HEK293 (cell line): ENCODE data around the gene MINDY1.

ENCODE experiments used
- CTCF ChIA-PET: fragments of 350-600 bp; formaldehyde crosslinking; extraction: SDS; loops from one replicate; lab custom pipeline; 2021; ENCODE audit warnings: antibody characterized with exemption; lab: Yijun Ruan, JAX
- POLR2A ChIA-PET: fragments of 300-600 bp; formaldehyde crosslinking; extraction: SDS; loops from one replicate; lab custom pipeline; 2020; ENCODE audit warnings: antibody characterized with exemption, inconsistent platforms; lab: Yijun Ruan, JAX
- H3K27ac ChIP-seq: fragments of 200-500 bp; sonication (Bioruptor generic); 2 replicates; pipeline ENCODE4 v1.5.1; 2014; ENCODE audit warnings: low read depth, low read length, control low read depth, inconsistent platforms; ENCODE audit errors: extremely low read depth
- H3K36me3 ChIP-seq, 2 experiments: fragments of 200-500 bp in 1 of 2; sonication (Bioruptor generic) in 1 of 2; 1 replicate in 1 of 2; 2 replicates in 1 of 2; pipeline ENCODE4 v1.5.1; 2014 to 2017; ENCODE audit warnings: inconsistent platforms in 2 of 2, low read length in 2 of 2; ENCODE audit not compliant: control insufficient read depth in 2 of 2, insufficient read depth in 1 of 2
- H3K4me1 ChIP-seq: fragments of 200-500 bp; sonication (Bioruptor generic); 2 replicates; pipeline ENCODE4 v1.5.1; 2014; ENCODE audit warnings: mild to moderate bottlenecking, low read length, inconsistent platforms; ENCODE audit not compliant: control insufficient read depth, insufficient read depth
- H3K4me3 ChIP-seq: 2 replicates; pipeline ENCODE4 v1.5.1; 2011; ENCODE audit warnings: low read depth, mild to moderate bottlenecking, control low read depth, low read length, moderate library complexity
- H3K9me3 ChIP-seq: fragments of 200-500 bp; sonication (Bioruptor generic); 2 replicates; pipeline ENCODE4 v1.5.1; 2014; ENCODE audit warnings: low read depth, low read length, inconsistent platforms; ENCODE audit not compliant: control insufficient read depth, insufficient read depth
- GLIS1 ChIP-seq: fragments of 450-650 bp; formaldehyde crosslinking; IDR thresholded peaks from 2 replicates; pipeline ENCODE4 v1.5.1; 2016; ENCODE audit warnings: missing biosample characterization, missing genetic modification characterization
- SCRT2 ChIP-seq: fragments of 450-650 bp; formaldehyde crosslinking; IDR thresholded peaks from 2 replicates; pipeline ENCODE4 v1.5.1; 2016; ENCODE audit warnings: missing biosample characterization, missing genetic modification characterization
- ZBTB11 ChIP-seq: fragments of 450-650 bp; formaldehyde crosslinking; conservative IDR thresholded peaks from 2 replicates; pipeline ENCODE4 v1.5.1; 2016; ENCODE audit warnings: low read depth, missing biosample characterization, missing genetic modification characterization
- ZBTB8A ChIP-seq: fragments of 450-650 bp; formaldehyde crosslinking; IDR thresholded peaks from 2 replicates; pipeline ENCODE4 v1.5.1; 2016; ENCODE audit warnings: missing biosample characterization, missing genetic modification characterization
- ZIC2 ChIP-seq: fragments of 450-650 bp; formaldehyde crosslinking; IDR thresholded peaks from 2 replicates; pipeline ENCODE4 v1.5.1; 2016; ENCODE audit warnings: missing biosample characterization, missing genetic modification characterization
- ZNF112 ChIP-seq: fragments of 450-650 bp; formaldehyde crosslinking; IDR thresholded peaks from 2 replicates; pipeline ENCODE4 v1.5.0; 2017; ENCODE audit warnings: missing biosample characterization, missing genetic modification characterization
- ZNF121 ChIP-seq: fragments of 450-650 bp; formaldehyde crosslinking; IDR thresholded peaks from 2 replicates; pipeline ENCODE4 v1.5.1; 2016; ENCODE audit warnings: missing biosample characterization, missing genetic modification characterization
- ZNF146 ChIP-seq: fragments of 450-650 bp; formaldehyde crosslinking; IDR thresholded peaks from 2 replicates; pipeline ENCODE4 v1.5.1; 2016; ENCODE audit warnings: missing biosample characterization, missing genetic modification characterization
- ZNF394 ChIP-seq: fragments of 450-650 bp; formaldehyde crosslinking; IDR thresholded peaks from 2 replicates; pipeline ENCODE4 v1.5.1; 2016; ENCODE audit warnings: missing biosample characterization, missing genetic modification characterization, mild to moderate bottlenecking, moderate library complexity, borderline replicate concordance
- ZNF433 ChIP-seq: fragments of 450-650 bp; formaldehyde crosslinking; IDR thresholded peaks from 2 replicates; pipeline ENCODE4 v1.5.1; 2016; ENCODE audit warnings: missing biosample characterization, missing genetic modification characterization, low read depth
- ZNF548 ChIP-seq: fragments of 450-650 bp; formaldehyde crosslinking; IDR thresholded peaks from 2 replicates; pipeline ENCODE4 v1.5.1; 2016; ENCODE audit warnings: missing biosample characterization, missing genetic modification characterization
- ZNF600 ChIP-seq: fragments of 450-650 bp; formaldehyde crosslinking; IDR thresholded peaks from 2 replicates; pipeline ENCODE4 v1.5.1; 2016; ENCODE audit warnings: missing biosample characterization, missing genetic modification characterization
- ZNF660 ChIP-seq: fragments of 450-650 bp; IDR thresholded peaks from 2 replicates; pipeline ENCODE4 v1.5.1; 2018; ENCODE audit warnings: missing biosample characterization, mild to moderate bottlenecking, missing genetic modification characterization
- TF ChIP-seq, protein P1 (sequence below): fragments of 450-650 bp; formaldehyde crosslinking; IDR thresholded peaks from 2 replicates; pipeline ENCODE4 v1.5.1; 2016; ENCODE audit warnings: missing biosample characterization, missing genetic modification characterization
- TF ChIP-seq, protein P2 (sequence below): fragments of 450-650 bp; formaldehyde crosslinking; IDR thresholded peaks from 2 replicates; pipeline ENCODE4 v1.5.1; 2016; ENCODE audit warnings: missing biosample characterization, missing genetic modification characterization, borderline replicate concordance
- TF ChIP-seq, protein P3 (sequence below): fragments of 450-650 bp; formaldehyde crosslinking; optimal IDR thresholded peaks from 2 replicates; pipeline ENCODE3; 2016; ENCODE audit warnings: missing biosample characterization, mild to moderate bottlenecking, missing genetic modification characterization

Gene MINDY1

DNA sequence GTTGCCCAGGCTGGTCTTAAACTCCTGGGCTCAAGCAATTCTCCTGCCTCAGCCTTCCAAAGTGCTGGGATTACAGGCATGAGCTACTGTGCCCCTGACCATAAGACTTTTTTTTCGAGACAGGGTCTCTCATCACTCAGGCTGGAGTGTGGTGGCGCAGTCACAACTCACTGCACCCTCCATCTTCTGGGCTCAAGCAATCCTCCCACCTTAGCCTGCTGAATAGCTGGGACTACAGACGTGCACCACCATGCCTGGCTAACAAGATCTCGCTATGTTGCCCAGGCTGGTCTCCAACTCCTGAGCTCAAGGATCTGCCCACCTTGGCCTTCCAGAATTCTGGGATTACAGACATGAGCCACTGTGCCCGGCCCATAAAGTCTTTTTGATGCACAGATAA is 42.8 kb upstream of the MINDY1 start:
- no peaks in the 10 kb centered on the region for H3K9me3 ChIP-seq
- no peaks in the 10 kb centered on the region for H3K4me1 ChIP-seq
- peaks cover 0 to 40% of the 10 kb centered on the region in 2 experiments; a peak in 2 of 3 replicates for H3K36me3 ChIP-seq
- H3K27ac ChIP-seq: no peak overlapping the region
- TF ChIP-seq ZNF121 (tag by site-specific recombination) (0 out of 2 replicates have a peak, but pooled peaks have one; percentile 12), ZNF548 (no peak), ZNF660 (tag by site-specific recombination) (no peak)
- H3K4me3 ChIP-seq: no peak overlapping the region
- POLR2A ChIA-PET: interaction anchor here (0.6 to 1.2 kb wide), 5 partner anchors 10 to 254 kb away, joined by 3 to 5 read pairs (median 3); partner anchors contain the start of genes CDC42SE1 and MLLT11
- CTCF ChIA-PET: interaction anchor here (1.1 to 3.0 kb wide), 2 partner anchors 9 to 10 kb away, joined by 5 to 11 read pairs; partner anchors contain the start of genes CDC42SE1 and MLLT11

- Histone ChIP-seq H3K4me1 (no peaks in the 10 kb centered on the region), H3K27ac (peak overlapping the region; percentile 81; the same call in 1 of the 2 replicates), H3K9me3 (no peaks in the 10 kb centered on the region), H3K36me3 (peaks cover 0 to 31% of the 10 kb centered on the region in 2 experiments; a peak in 2 of 3 replicates), H3K4me3 (peak overlapping the region; percentile 52)
- ChIA-PET POLR2A (interaction anchor here (0.7 to 2.4 kb wide), 5 partner anchors 10 to 707 kb away, joined by 3 to 17 read pairs (median 9); partner anchors contain the start of genes CDC42SE1, MINDY1 and MLLT11), CTCF (interaction anchor here (1.1 to 1.8 kb wide), 3 partner anchors 9 to 24 kb away, joined by 4 to 15 read pairs (median 9); partner anchors contain the start of gene MLLT11)
- TF ChIP-seq, protein P1, sequence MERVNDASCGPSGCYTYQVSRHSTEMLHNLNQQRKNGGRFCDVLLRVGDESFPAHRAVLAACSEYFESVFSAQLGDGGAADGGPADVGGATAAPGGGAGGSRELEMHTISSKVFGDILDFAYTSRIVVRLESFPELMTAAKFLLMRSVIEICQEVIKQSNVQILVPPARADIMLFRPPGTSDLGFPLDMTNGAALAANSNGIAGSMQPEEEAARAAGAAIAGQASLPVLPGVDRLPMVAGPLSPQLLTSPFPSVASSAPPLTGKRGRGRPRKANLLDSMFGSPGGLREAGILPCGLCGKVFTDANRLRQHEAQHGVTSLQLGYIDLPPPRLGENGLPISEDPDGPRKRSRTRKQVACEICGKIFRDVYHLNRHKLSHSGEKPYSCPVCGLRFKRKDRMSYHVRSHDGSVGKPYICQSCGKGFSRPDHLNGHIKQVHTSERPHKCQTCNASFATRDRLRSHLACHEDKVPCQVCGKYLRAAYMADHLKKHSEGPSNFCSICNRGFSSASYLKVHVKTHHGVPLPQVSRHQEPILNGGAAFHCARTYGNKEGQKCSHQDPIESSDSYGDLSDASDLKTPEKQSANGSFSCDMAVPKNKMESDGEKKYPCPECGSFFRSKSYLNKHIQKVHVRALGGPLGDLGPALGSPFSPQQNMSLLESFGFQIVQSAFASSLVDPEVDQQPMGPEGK: peak; percentile 18; the same call in 1 of the 2 replicates
- TF ChIP-seq, protein P2, sequence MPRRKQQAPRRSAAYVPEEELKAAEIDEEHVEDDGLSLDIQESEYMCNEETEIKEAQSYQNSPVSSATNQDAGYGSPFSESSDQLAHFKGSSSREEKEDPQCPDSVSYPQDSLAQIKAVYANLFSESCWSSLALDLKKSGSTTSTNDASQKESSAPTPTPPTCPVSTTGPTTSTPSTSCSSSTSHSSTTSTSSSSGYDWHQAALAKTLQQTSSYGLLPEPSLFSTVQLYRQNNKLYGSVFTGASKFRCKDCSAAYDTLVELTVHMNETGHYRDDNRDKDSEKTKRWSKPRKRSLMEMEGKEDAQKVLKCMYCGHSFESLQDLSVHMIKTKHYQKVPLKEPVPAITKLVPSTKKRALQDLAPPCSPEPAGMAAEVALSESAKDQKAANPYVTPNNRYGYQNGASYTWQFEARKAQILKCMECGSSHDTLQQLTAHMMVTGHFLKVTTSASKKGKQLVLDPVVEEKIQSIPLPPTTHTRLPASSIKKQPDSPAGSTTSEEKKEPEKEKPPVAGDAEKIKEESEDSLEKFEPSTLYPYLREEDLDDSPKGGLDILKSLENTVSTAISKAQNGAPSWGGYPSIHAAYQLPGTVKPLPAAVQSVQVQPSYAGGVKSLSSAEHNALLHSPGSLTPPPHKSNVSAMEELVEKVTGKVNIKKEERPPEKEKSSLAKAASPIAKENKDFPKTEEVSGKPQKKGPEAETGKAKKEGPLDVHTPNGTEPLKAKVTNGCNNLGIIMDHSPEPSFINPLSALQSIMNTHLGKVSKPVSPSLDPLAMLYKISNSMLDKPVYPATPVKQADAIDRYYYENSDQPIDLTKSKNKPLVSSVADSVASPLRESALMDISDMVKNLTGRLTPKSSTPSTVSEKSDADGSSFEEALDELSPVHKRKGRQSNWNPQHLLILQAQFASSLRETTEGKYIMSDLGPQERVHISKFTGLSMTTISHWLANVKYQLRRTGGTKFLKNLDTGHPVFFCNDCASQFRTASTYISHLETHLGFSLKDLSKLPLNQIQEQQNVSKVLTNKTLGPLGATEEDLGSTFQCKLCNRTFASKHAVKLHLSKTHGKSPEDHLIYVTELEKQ (tag by site-specific recombination): no peak
- no peak for TF ChIP-seq ZNF146 (tag by site-specific recombination)
- TF ChIP-seq ZNF600 (tag by site-specific recombination): peak; percentile 30
- TF ChIP-seq SCRT2 (tag by site-specific recombination): 0 out of 2 replicates have a peak, but pooled peaks have one; percentile 54
Measured at GRCh38 chr1:151048645-151049032, 41.9 kb upstream of the MINDY1 start.

- ChIA-PET CTCF (interaction anchor here (0.6 to 2.0 kb wide), 7 partner anchors 9 to 110 kb away, joined by 3 to 15 read pairs (median 4); partner anchors contain the start of genes CDC42SE1 and MLLT11), POLR2A (interaction anchor here (1.2 to 2.4 kb wide), 6 partner anchors 10 to 42 kb away, joined by 3 to 17 read pairs (median 8); partner anchors contain the start of genes CDC42SE1, MINDY1 and MLLT11)
- peaks cover 0 to 31% of the 10 kb centered on the region in 2 experiments; a peak in 2 of 3 replicates for H3K36me3 ChIP-seq
- H3K4me3 ChIP-seq: peak overlapping the region; percentile 52
- peak overlapping the region; percentile 81 for H3K27ac ChIP-seq
- no peaks in the 10 kb centered on the region for H3K9me3 ChIP-seq
- no peaks in the 10 kb centered on the region for H3K4me1 ChIP-seq
- TF ChIP-seq, protein P3, sequence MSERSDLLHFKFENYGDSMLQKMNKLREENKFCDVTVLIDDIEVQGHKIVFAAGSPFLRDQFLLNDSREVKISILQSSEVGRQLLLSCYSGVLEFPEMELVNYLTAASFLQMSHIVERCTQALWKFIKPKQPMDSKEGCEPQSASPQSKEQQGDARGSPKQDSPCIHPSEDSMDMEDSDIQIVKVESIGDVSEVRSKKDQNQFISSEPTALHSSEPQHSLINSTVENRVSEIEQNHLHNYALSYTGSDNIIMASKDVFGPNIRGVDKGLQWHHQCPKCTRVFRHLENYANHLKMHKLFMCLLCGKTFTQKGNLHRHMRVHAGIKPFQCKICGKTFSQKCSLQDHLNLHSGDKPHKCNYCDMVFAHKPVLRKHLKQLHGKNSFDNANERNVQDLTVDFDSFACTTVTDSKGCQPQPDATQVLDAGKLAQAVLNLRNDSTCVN (tag by site-specific recombination): peak; percentile 34
- TF ChIP-seq ZBTB11 (tag by site-specific recombination) (peak; percentile 38; the same call in 1 of the 2 replicates), GLIS1 (tag by site-specific recombination) (peak; percentile 41), ZNF394 (tag by site-specific recombination) (0 out of 2 replicates have a peak, but pooled peaks have one; percentile 13), ZBTB8A (peak; percentile 84), ZNF112 (tag by site-specific recombination) (no peak), ZNF433 (tag by site-specific recombination) (no peak), ZIC2 (tag by site-specific recombination) (peak; percentile 12), SCRT2 (tag by site-specific recombination) (no peak)
Measured at GRCh38 chr1:151047925-151048644, 41.4 kb upstream of the MINDY1 start.
